ENCODE measurements around the gene BUD31.

DNA sequence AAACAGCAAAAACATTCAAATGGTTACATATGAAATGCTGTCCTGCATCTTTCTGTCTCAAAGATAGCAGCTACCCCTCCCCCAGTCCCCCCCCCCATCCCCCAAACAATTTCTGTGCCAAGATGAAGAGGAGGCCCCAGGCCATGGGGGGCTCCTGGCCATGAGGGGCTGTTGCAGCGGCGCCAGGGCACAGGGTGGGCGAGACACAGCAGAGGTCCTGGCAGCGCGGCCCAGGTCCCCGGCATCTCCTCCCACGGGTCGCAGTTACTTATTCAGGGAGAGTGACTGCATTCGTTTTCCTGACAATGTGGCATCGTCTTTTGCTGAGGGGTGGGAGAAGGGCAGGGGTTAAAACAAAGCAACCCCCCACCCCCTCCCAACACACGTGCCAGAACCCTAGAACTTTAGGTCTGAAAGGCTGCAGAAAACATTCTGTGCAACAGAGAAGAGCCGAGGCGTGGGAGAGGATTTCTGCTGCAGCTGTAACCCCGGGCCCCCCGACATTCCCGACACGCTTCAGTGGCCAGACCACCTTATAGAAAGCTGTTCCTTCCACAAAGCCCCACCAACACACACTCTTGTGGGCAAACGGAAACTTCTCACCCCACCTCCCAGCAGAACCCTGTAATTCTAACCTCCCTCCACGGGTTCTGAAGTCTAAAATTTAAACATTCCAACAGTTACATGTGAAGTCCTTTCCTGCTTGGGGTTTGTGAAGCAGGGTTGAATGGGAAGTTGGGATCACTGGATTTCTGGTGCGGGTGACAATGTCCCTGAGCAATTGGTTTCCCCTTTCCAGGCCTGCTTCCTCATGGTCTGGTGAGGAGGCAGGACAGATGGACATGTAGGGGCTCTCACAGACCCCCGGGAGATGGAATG lies 12.1 kb upstream of the BUD31 start:
- TF ChIP-seq, protein P1, sequence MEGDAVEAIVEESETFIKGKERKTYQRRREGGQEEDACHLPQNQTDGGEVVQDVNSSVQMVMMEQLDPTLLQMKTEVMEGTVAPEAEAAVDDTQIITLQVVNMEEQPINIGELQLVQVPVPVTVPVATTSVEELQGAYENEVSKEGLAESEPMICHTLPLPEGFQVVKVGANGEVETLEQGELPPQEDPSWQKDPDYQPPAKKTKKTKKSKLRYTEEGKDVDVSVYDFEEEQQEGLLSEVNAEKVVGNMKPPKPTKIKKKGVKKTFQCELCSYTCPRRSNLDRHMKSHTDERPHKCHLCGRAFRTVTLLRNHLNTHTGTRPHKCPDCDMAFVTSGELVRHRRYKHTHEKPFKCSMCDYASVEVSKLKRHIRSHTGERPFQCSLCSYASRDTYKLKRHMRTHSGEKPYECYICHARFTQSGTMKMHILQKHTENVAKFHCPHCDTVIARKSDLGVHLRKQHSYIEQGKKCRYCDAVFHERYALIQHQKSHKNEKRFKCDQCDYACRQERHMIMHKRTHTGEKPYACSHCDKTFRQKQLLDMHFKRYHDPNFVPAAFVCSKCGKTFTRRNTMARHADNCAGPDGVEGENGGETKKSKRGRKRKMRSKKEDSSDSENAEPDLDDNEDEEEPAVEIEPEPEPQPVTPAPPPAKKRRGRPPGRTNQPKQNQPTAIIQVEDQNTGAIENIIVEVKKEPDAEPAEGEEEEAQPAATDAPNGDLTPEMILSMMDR (IDR thresholded peaks at IDR 0.05), result no peak
- TF ChIP-seq ZFX (IDR thresholded peaks at IDR 0.05; ENCODE audit: borderline replicate concordance), result no peak
